Neural crest cell (in vitro differentiated cells): ENCODE data around the gene DDX1. TPM values are rescaled to one million over a fixed set of nuclear protein-coding genes. Genes with fewer than 3 reads are reported as not detected.
A peak's percentile ranks its signal among the peaks of the same experiment; 100 is the strongest.

ENCODE experiments used
- DNase-seq: peaks from one replicate; pipeline ENCODE4 v3.0.0; 2021; ENCODE audit warnings: low read depth, mixed read lengths, low spot score
- H3K27ac Mint-ChIP-seq: one replicate; pipeline ENCODE4 v1.8.0; 2021; ENCODE audit warnings: mild to moderate bottlenecking, mixed read lengths; ENCODE audit not compliant: unreplicated experiment
- H3K27me3 Mint-ChIP-seq: 2 replicates; pipeline ENCODE4 v1.8.0; 2021; ENCODE audit warnings: low read depth, mild to moderate bottlenecking, mixed read lengths
- H3K36me3 Mint-ChIP-seq: 2 replicates; pipeline ENCODE4 v1.8.0; 2021; ENCODE audit warnings: low read depth, mild to moderate bottlenecking, mixed read lengths
- H3K4me1 Mint-ChIP-seq: 2 replicates; pipeline ENCODE4 v1.8.0; 2021; ENCODE audit warnings: mixed read lengths
- H3K4me3 Mint-ChIP-seq: one replicate; pipeline ENCODE4 v1.8.0; 2021; ENCODE audit warnings: mild to moderate bottlenecking, mixed read lengths
- H3K9me3 Mint-ChIP-seq: 2 replicates; pipeline ENCODE4 v1.8.0; 2021; ENCODE audit warnings: mixed read lengths
- total RNA-seq: library from RNA; stranded (reverse); gene quantifications from 2 replicates; pipeline ENCODE4 v1.2.1, GENCODE V29; 2021
- TF ChIP-seq, protein P1 (sequence below): fragments of 200-600 bp; sonication (generic); conservative IDR thresholded peaks from 2 replicates; pipeline ENCODE4 v1.5.0; 2021; ENCODE audit warnings: antibody characterized with exemption, mild to moderate bottlenecking

Gene DDX1
- total RNA-seq, 1 donor from 2014 or later = 154 TPM

DNA sequence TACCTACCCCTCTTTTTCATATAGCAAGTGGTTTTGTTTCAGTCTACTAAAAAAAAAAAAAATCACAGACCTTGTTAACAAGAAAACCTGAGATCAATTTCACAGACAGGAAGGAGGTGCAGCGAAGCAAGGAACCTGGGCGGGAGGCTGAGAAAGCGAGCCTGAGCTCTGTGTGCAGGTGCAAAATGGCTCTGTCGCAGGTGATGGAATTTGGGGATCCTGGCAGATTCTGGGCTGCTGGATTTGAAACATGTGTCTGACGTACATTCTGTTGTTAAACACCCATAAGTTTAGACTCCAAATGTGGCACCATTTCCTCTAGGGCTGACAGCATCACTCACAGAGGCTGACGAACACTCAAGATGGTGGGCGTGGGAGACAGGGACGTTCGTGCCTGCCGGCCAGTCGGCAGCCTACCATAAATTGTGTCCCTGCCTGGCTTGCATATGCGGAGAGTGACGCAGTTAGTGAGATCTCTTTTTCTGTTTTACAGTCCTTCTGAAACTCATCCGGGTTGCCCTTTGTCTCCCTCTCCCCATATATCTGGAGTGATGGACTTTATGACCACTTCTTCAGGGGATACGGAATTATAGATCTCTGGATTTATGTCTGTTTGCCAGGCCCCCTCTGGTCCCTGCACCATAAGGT is 8.8 kb upstream of the DDX1 start:
- Mint-ChIP-seq H3K9me3 (no peaks in the 10 kb centered on the region), H3K4me1 (no peaks in the 10 kb centered on the region), H3K27me3 (no peaks in the 10 kb centered on the region), H3K4me3 (no peak overlapping the region), H3K27ac (no peak overlapping the region), H3K36me3 (no peaks in the 10 kb centered on the region)
- TF ChIP-seq, protein P1, sequence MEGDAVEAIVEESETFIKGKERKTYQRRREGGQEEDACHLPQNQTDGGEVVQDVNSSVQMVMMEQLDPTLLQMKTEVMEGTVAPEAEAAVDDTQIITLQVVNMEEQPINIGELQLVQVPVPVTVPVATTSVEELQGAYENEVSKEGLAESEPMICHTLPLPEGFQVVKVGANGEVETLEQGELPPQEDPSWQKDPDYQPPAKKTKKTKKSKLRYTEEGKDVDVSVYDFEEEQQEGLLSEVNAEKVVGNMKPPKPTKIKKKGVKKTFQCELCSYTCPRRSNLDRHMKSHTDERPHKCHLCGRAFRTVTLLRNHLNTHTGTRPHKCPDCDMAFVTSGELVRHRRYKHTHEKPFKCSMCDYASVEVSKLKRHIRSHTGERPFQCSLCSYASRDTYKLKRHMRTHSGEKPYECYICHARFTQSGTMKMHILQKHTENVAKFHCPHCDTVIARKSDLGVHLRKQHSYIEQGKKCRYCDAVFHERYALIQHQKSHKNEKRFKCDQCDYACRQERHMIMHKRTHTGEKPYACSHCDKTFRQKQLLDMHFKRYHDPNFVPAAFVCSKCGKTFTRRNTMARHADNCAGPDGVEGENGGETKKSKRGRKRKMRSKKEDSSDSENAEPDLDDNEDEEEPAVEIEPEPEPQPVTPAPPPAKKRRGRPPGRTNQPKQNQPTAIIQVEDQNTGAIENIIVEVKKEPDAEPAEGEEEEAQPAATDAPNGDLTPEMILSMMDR = no peak
- no peak for DNase-seq

DNA sequence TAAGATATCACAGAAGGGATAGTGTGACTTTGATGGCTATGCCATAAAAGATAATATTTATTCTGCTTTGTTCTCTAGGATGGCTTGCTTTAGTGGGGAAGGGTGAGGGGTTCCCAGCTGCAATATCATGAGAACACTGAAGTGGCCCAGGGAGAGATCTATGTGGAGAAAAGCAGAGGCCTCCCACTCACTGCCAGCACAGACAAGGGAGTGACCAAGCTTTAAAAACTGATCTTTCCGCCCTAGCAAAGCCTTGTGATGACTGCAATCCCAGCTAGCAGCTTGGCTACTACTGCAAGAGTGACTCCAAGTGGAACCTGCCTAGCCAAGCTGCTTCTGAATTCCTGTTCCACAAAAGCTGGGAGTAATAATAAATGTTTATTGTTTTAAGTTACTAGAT is 7.8 kb upstream of the DDX1 start:
- no peaks in the 10 kb centered on the region for H3K9me3 Mint-ChIP-seq
- no peaks in the 10 kb centered on the region for H3K27me3 Mint-ChIP-seq
- H3K4me3 Mint-ChIP-seq = no peak overlapping the region
- DNase-seq = no peak
- no peaks in the 10 kb centered on the region for H3K4me1 Mint-ChIP-seq
- no peak overlapping the region for H3K27ac Mint-ChIP-seq
- TF ChIP-seq, protein P1 = no peak
- H3K36me3 Mint-ChIP-seq = no peaks in the 10 kb centered on the region

DNA sequence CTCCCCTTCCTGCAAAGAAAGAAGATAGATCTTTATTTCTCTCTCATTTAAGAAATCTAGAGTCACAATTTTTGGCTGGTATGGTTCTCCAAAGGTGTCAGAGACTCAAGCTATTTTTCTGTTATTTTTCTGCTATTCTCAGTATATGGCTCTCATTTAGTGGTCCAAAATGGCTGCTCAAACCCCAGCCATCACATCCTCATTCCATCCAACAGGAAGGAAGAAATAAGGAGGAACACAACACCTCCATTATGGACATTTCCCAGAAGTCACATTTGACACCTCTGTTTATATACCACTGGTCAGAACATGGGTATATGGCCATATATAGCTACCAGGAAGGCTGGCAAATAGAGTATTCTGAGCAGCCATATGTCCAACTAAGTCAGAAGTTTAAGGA is 7.4 kb upstream of the DDX1 start:
- H3K27me3 Mint-ChIP-seq = no peaks in the 10 kb centered on the region
- H3K4me1 Mint-ChIP-seq = no peaks in the 10 kb centered on the region
- no peaks in the 10 kb centered on the region for H3K9me3 Mint-ChIP-seq
- DNase-seq = no peak
- no peaks in the 10 kb centered on the region for H3K36me3 Mint-ChIP-seq
- TF ChIP-seq, protein P1 = no peak
- H3K27ac Mint-ChIP-seq = no peak overlapping the region
- H3K4me3 Mint-ChIP-seq = no peak overlapping the region

DNA sequence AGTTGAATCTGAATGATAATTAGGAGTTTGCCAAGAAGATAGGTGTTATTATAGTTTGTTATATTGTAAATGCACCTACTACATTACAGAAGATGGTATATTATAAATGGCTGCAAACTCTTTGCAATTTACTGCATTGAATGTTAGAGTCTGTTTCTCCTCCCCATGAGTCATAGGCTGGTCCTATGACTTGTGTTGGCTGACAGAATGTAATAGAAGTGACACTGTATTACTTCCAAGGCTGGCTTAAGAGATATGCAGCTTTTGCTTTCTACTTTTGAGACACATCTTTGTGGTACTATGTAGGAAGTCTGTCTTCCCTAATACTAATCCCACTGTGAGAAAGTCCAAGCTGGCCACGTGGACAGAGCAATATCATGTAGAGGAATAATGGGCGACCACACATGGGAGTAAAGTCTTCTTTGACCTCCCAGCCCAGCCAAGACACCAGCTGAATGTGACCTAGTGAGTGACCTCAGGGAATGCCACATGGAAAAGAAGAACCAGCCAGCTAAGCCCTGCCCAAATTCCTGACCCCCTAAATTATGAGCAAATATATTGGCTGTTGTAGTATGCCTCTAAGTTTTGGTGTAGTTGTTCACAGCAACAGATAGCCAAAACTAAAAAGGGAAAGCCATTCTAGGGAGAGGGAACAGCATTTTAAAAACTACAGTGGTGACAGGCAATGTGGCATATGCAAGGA is 6.8 kb upstream of the DDX1 start:
- H3K4me3 Mint-ChIP-seq = no peak overlapping the region
- H3K4me1 Mint-ChIP-seq = no peaks in the 10 kb centered on the region
- H3K27ac Mint-ChIP-seq = no peak overlapping the region
- no peaks in the 10 kb centered on the region for H3K36me3 Mint-ChIP-seq
- H3K27me3 Mint-ChIP-seq = no peaks in the 10 kb centered on the region
- H3K9me3 Mint-ChIP-seq = no peaks in the 10 kb centered on the region
- TF ChIP-seq, protein P1 = no peak
- DNase-seq = no peak

DNA sequence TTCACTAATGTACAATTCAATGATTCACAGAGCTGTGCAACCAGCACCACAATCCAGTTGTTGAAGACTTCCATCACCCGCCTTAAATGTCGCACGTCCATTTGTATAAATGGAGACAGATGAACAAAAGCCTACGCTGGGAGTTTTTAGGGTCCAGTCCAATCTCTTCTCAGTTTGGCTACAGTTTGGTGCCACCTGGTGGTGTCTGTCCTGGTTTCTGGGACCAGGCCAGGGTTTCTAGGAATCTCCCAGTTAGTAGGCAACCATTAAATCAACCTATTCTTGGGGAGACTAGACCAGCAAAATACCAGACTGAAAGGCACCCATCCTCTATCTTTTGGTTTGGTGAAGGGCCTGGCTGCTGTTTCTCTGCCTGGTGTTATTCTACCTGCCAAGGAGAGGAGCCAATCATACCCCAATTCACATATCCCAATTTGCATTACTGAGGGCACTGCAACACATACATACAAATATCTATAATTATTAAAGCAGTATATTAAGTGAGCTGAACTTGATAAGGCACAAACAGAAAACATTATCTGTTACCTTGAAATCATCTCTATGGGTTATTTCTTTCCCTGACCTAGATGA is 3.2 kb upstream of the DDX1 start:
- peak overlapping the region; percentile 79 for H3K4me3 Mint-ChIP-seq
- H3K27ac Mint-ChIP-seq = no peak overlapping the region
- H3K27me3 Mint-ChIP-seq = no peaks in the 10 kb centered on the region
- no peaks in the 10 kb centered on the region for H3K9me3 Mint-ChIP-seq
- TF ChIP-seq, protein P1 = peak; percentile 78
- peak; percentile 74 for DNase-seq
- peaks cover 20% of the 10 kb centered on the region for H3K4me1 Mint-ChIP-seq
- H3K36me3 Mint-ChIP-seq = no peaks in the 10 kb centered on the region
